GM18868 (cell line): Measurements from ENCODE around the gene DIPK1C.

Experiments
- ATAC-seq: cut with Tn5 transposase; IDR thresholded peaks from one replicate; pipeline ENCODE4 v1.9.1; 2021; ENCODE audit warnings: mild to moderate bottlenecking, moderate library complexity; ENCODE audit not compliant: unreplicated experiment

The DIPK1C gene

GRCh38 chr18:74486119-74486849 is 29.2 kb upstream of the DIPK1C start:
- ATAC-seq = no peak

- ATAC-seq = no peak
These were observed 25.6 kb upstream of the DIPK1C start for GRCh38 chr18:74482697-74483096.

- ATAC-seq = no peak
These were observed 23.1 kb upstream of the DIPK1C start for GRCh38 chr18:74480149-74480651.

- ATAC-seq = no peak
These were observed 22.5 kb upstream of the DIPK1C start for GRCh38 chr18:74479486-74480148.

- ATAC-seq = no peak
These were observed 21.8 kb upstream of the DIPK1C start for GRCh38 chr18:74478880-74479279.

GRCh38 chr18:74478316-74478715 is 21.2 kb upstream of the DIPK1C start:
- ATAC-seq = no peak

GRCh38 chr18:74477771-74478170 is 20.7 kb upstream of the DIPK1C start:
- ATAC-seq = no peak

GRCh38 chr18:74476140-74476539 is 19.0 kb upstream of the DIPK1C start:
- ATAC-seq = no peak

- ATAC-seq = no peak
These were observed 17.0 kb upstream of the DIPK1C start for GRCh38 chr18:74473976-74474640.

GRCh38 chr18:74472312-74472711 is 15.2 kb upstream of the DIPK1C start:
- no peak for ATAC-seq

GRCh38 chr18:74468547-74469061 is 11.5 kb upstream of the DIPK1C start:
- ATAC-seq = no peak

GRCh38 chr18:74465775-74466174 is 8.7 kb upstream of the DIPK1C start:
- ATAC-seq = no peak

- ATAC-seq = no peak
These were observed 6.9 kb upstream of the DIPK1C start for GRCh38 chr18:74463983-74464382.

- no peak for ATAC-seq
These were observed 6.1 kb upstream of the DIPK1C start for GRCh38 chr18:74463254-74463653.

GRCh38 chr18:74460825-74461224 is 3.7 kb upstream of the DIPK1C start:
- no peak for ATAC-seq

- ATAC-seq = no peak
These were observed 2.8 kb upstream of the DIPK1C start for GRCh38 chr18:74459889-74460288.

- no peak for ATAC-seq
These were observed 765 bp upstream of the DIPK1C start for GRCh38 chr18:74457725-74458421.

GRCh38 chr18:74456349-74457042 is 612 bp downstream of the DIPK1C start:
- no peak for ATAC-seq

- ATAC-seq = no peak
These were observed 1.1 kb downstream of the DIPK1C start for GRCh38 chr18:74456017-74456348.

- ATAC-seq = no peak
These were observed 1.7 kb downstream of the DIPK1C start for GRCh38 chr18:74455386-74455785.
